Keratinocyte (primary cell): ENCODE measurements around the gene DUSP7. TPM values are rescaled to one million over a fixed set of nuclear protein-coding genes. Genes with fewer than 3 reads are reported as not detected.

Experiments
- DNase-seq: peaks from one replicate; pipeline ENCODE4 v3.0.0-alpha.2; 2011; ENCODE audit warnings: low read depth, missing footprints, low spot score
- FAIRE-seq: peaks from 2 replicates; lab custom pipeline; 2011; peaks lifted over from hg19 to GRCh38; lab: Jason Lieb, UNC
- H2AFZ ChIP-seq: 2 replicates; pipeline ENCODE4 v1.6.0; 2012; ENCODE audit warnings: low read length, control low read depth, inconsistent platforms; ENCODE audit not compliant: control insufficient read depth
- H3K27ac ChIP-seq: 2 replicates; pipeline ENCODE4 v1.5.1; 2011; ENCODE audit warnings: low read length; ENCODE audit not compliant: control insufficient read depth, insufficient read depth
- H3K27me3 ChIP-seq: 3 replicates; pipeline ENCODE4 v1.6.0; 2011; ENCODE audit warnings: low read length; ENCODE audit not compliant: control insufficient read depth, insufficient read depth; ENCODE audit errors: extremely low read depth
- H3K36me3 ChIP-seq, 2 experiments: 2 replicates in 1 of 2; 3 replicates in 1 of 2; pipeline ENCODE4 v1.5.1; 2011; ENCODE audit warnings: low read length in 2 of 2, mild to moderate bottlenecking in 1 of 2; ENCODE audit not compliant: control insufficient read depth in 2 of 2, insufficient read depth in 2 of 2; ENCODE audit errors: extremely low read depth in 1 of 2
- H3K4me1 ChIP-seq: 3 replicates; pipeline ENCODE4 v1.5.1; 2011; ENCODE audit warnings: low read length; ENCODE audit not compliant: control insufficient read depth, insufficient read depth; ENCODE audit errors: extremely low read depth
- H3K4me2 ChIP-seq: 3 replicates; pipeline ENCODE4 v1.6.0; 2011; ENCODE audit warnings: low read depth, low read length; ENCODE audit not compliant: control insufficient read depth, insufficient read depth; ENCODE audit errors: extremely low read depth
- H3K4me3 ChIP-seq, 3 experiments: fragments of 200-600 bp in 1 of 3; sonication (generic) in 1 of 3; 2 replicates in 2 of 3; 3 replicates in 1 of 3; pipeline ENCODE4 v1.5.1; 2011 to 2016; ENCODE audit warnings: low read length in 3 of 3, mild to moderate bottlenecking in 3 of 3, control low read depth in 2 of 3, inconsistent platforms in 1 of 3, low read depth in 1 of 3, mixed read lengths in 1 of 3, mixed run types in 1 of 3, moderate library complexity in 1 of 3; ENCODE audit not compliant: control insufficient read depth in 2 of 3, insufficient read depth in 2 of 3; ENCODE audit errors: extremely low read depth in 1 of 3
- H3K79me2 ChIP-seq: 2 replicates; pipeline ENCODE4 v1.6.0; 2012; ENCODE audit warnings: low read length; ENCODE audit not compliant: control insufficient read depth, insufficient read depth
- H3K9ac ChIP-seq: 3 replicates; pipeline ENCODE4 v1.6.0; 2011; ENCODE audit warnings: low read length; ENCODE audit not compliant: control insufficient read depth, insufficient read depth; ENCODE audit errors: extremely low read depth
- H3K9me1 ChIP-seq: 3 replicates; pipeline ENCODE4 v1.6.0; 2011; ENCODE audit warnings: low read length; ENCODE audit not compliant: control insufficient read depth, insufficient read depth; ENCODE audit errors: extremely low read depth
- H3K9me3 ChIP-seq: 2 replicates; pipeline ENCODE4 v1.5.1; 2012; ENCODE audit warnings: low read depth, low read length; ENCODE audit not compliant: control insufficient read depth
- H4K20me1 ChIP-seq: 3 replicates; pipeline ENCODE4 v1.6.0; 2011; ENCODE audit warnings: low read length; ENCODE audit not compliant: control insufficient read depth, insufficient read depth; ENCODE audit errors: extremely low read depth
- EZH2 ChIP-seq: IDR thresholded peaks from one replicate; pipeline ENCODE4 v1.6.1; 2012; ENCODE audit warnings: inconsistent platforms, mild to moderate bottlenecking, low read length, moderate library complexity
- dilution Hi-C: fragments of 300-500 bp; cut with MboI; formaldehyde crosslinking; loops from one replicate; pipeline ENCODE4 v1.7.0; 2020; ENCODE audit warnings: low sequenced_read_pairs; ENCODE audit not compliant: extremely low pct_ligation_motif_present
- polyA plus RNA-seq, 5 experiments: library from polyadenylated mRNA; depleted of rRNA in 3 of 5; stranded (reverse) in 3 of 5; stranded (forward) in 1 of 5; unstranded in 1 of 5; fragments of >200 nt; gene quantifications; 1 replicate in 1 of 5; 2 replicates in 3 of 5; 3 replicates in 1 of 5; pipeline versions ENCODE4 v1.2.1 to v1.2.3, GENCODE V29; 2011 to 2012; ENCODE audit warnings: missing spikeins in 2 of 5, low read depth in 1 of 5, low replicate concordance in 1 of 5
- TF ChIP-seq, protein P1 (sequence below), 3 experiments: IDR thresholded peaks in 1 of 3; conservative IDR thresholded peaks in 1 of 3; optimal IDR thresholded peaks in 1 of 3; 2 replicates in 2 of 3; 3 replicates in 1 of 3; pipeline versions ENCODE3 to v1.5.1; 2011; ENCODE audit warnings: low read length in 3 of 3, mild to moderate bottlenecking in 3 of 3, moderate library complexity in 2 of 3, control low read depth in 1 of 3, inconsistent platforms in 1 of 3; ENCODE audit not compliant: insufficient read depth in 2 of 3; ENCODE audit errors: extremely low read depth in 1 of 3

DUSP7 gene
- polyA plus RNA-seq, 1 donor (not counting 4 experiments of a cell fraction or from before 2014, with no cell fraction given): 103 TPM

DNA sequence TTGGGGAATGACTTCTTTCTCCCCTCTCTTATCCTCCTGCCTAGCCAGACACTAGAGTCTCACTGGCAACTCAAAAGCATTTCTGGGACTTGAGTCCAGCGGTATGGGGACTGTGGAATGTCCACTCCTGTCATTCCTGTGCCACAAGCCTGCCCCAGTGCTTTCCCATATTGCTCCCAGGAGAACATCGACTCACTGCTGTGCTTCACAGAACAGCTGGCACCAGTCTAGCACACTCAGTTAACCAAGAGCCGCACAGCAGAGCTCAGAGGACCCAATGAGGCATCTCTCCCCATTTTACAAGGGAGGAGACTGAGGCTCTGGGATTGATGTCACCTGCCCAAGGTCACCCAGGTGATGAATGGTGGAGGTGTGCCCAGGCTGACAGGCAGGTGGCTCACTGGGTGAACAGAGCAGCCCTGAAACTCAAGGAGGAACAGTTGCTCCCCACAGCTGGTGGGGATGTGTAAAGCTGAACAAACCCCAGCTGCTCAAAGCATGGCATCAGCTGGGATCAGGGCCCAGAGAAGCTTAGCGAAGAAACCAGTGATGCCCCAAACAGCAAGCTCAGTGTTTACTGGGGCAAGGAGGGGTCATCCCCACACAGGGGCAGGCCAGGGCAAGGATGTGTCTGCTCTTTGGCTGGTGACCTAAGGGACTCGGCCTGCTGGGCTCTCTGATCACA is 35.4 kb upstream of the DUSP7 start:
- FAIRE-seq: no peak
- Histone ChIP-seq H3K36me3 (peaks cover 2 to 16% of the 10 kb centered on the region in 2 experiments), H3K27ac (no peak overlapping the region), H3K9ac (no peak overlapping the region), H4K20me1 (no peaks in the 10 kb centered on the region), H3K79me2 (no peaks in the 10 kb centered on the region), H3K4me3 (no peak overlapping the region), H3K4me1 (peaks cover 8% of the 10 kb centered on the region), H3K27me3 (no peaks in the 10 kb centered on the region), H3K4me2 (no peak overlapping the region), H3K9me1 (no peaks in the 10 kb centered on the region), H3K9me3 (no peaks in the 10 kb centered on the region), H2AFZ (no peak overlapping the region)
- dilution Hi-C loops: no loop called here
- no peak for TF ChIP-seq EZH2
- TF ChIP-seq, protein P1, sequence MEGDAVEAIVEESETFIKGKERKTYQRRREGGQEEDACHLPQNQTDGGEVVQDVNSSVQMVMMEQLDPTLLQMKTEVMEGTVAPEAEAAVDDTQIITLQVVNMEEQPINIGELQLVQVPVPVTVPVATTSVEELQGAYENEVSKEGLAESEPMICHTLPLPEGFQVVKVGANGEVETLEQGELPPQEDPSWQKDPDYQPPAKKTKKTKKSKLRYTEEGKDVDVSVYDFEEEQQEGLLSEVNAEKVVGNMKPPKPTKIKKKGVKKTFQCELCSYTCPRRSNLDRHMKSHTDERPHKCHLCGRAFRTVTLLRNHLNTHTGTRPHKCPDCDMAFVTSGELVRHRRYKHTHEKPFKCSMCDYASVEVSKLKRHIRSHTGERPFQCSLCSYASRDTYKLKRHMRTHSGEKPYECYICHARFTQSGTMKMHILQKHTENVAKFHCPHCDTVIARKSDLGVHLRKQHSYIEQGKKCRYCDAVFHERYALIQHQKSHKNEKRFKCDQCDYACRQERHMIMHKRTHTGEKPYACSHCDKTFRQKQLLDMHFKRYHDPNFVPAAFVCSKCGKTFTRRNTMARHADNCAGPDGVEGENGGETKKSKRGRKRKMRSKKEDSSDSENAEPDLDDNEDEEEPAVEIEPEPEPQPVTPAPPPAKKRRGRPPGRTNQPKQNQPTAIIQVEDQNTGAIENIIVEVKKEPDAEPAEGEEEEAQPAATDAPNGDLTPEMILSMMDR (optimal IDR thresholded peaks at IDR 0.05 in 1 of 3, IDR thresholded peaks at IDR 0.05 in 1 of 3, conservative IDR thresholded peaks at IDR 0.05 in 1 of 3; ENCODE audit: extremely low read depth in 1 of 3, insufficient read depth in 2 of 3, low read length in 3 of 3): no peak
- no peak for DNase-seq

DNA sequence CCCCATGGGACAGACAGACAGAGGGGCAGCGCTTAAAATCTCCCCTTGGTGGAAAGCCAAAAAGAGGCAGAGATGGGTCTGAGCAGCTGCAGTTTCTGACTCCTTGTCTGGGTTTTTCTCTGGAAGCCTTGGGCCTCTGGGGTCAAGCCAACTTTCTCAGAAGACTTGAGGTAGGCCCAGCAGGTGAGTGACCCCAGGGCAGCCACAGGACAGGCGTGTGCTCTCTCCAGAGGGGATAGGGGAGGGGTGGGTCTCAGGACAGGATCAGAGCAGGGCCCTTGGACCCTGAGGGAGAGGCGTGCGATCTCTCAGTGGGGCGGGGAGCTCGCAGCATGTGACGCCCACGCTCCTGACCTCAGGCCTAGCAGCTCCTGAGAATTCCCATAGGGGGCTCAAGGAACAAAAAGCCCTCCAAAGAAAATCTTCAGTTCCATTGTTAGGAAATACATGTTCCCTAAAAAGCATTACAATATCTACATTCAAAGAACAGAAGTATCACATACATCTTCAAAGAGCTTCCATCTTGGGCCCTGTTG is 34.6 kb upstream of the DUSP7 start:
- Histone ChIP-seq H3K79me2 (no peaks in the 10 kb centered on the region), H3K9me3 (no peaks in the 10 kb centered on the region), H3K4me2 (no peak overlapping the region), H3K9me1 (no peaks in the 10 kb centered on the region), H3K27ac (no peak overlapping the region), H3K4me3 (no peak overlapping the region), H2AFZ (no peak overlapping the region), H4K20me1 (no peaks in the 10 kb centered on the region), H3K4me1 (peaks cover 8% of the 10 kb centered on the region), H3K9ac (no peak overlapping the region), H3K27me3 (no peaks in the 10 kb centered on the region), H3K36me3 (peaks cover 2 to 12% of the 10 kb centered on the region in 2 experiments)
- FAIRE-seq (no peak), DNase-seq (no peak)
- dilution Hi-C loops: no loop called here
- no peak for TF ChIP-seq EZH2
- TF ChIP-seq, protein P1 (optimal IDR thresholded peaks at IDR 0.05 in 1 of 3, IDR thresholded peaks at IDR 0.05 in 1 of 3, conservative IDR thresholded peaks at IDR 0.05 in 1 of 3; ENCODE audit: extremely low read depth in 1 of 3, insufficient read depth in 2 of 3, low read length in 3 of 3): no peak
